ENCODE measurements around the gene DEFB121.
"Not testable (repeated sequence)": the region's sequence is repeated elsewhere in the genome, so short reads cannot be mapped to it uniquely, and the experiment has no call there.

The DEFB121 gene

GRCh38 chr20:31406115-31406514 lies at the start of gene DEFB121:
Gene DEFB121 (minus strand): TSS chr20:31406215. CDS start chr20:31406152, 63 bp downstream.
- no peak for DNase-seq
- no peaks in the 10 kb centered on the region for H3K4me1 Mint-ChIP-seq
- no peak for ATAC-seq
- H3K27me3 Mint-ChIP-seq: peaks cover 5% of the 10 kb centered on the region
- no peaks in the 10 kb centered on the region for H3K9me3 Mint-ChIP-seq
- no peak within 1 kb of the TSS for H3K4me3 Mint-ChIP-seq
- no peak within 1 kb of the TSS for H3K27ac Mint-ChIP-seq

DNA sequence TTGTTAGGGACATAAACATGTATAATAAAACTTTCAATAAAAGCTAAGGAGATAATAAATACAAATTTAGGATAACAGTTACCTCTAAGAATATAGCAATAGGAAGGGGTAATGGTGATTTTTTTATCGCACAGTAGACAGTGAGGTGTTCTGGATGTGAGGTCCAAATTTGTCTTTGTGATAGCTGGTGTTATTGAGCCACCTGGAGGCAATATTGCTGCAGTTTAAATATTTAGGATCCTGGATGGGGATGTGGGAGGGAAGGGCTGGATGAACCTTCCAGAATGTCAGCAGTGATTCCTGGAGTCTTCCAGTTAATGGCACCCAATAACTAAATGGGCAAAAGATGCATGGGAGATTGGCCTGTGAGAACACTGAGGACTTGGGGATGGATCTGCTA lies 48.3 kb upstream of the DEFB121 start:
- Mint-ChIP-seq H3K4me1 (no peaks in the 10 kb centered on the region), H3K27me3 (peaks cover 14% of the 10 kb centered on the region), H3K27ac (no peak overlapping the region), H3K9me3 (no peaks in the 10 kb centered on the region), H3K4me3 (no peak overlapping the region)
- DNase-seq: no peak
- no peak for ATAC-seq

DNA sequence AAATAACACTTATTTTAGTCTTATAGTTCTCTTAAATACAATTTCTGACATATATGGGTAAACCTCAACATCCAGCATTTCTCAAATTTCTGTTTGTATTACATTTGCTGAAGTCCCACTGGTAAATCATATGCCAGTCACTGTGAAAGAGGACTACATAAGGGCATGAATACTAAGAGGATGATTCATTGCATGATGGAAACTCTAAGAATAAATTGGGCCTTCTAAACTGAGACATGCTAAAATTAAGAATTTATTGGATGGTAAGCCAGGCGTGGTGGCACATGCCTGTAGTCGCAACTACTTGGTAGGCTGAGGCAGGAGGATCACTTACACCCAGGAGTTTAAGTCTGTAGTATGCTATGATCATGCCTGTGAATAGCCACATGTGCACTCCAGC lies 46.6 kb upstream of the DEFB121 start:
- DNase-seq: no peak
- ATAC-seq: no peak
- H3K9me3 Mint-ChIP-seq: no peaks in the 10 kb centered on the region
- H3K27ac Mint-ChIP-seq: no peak overlapping the region
- no peaks in the 10 kb centered on the region for H3K4me1 Mint-ChIP-seq
- no peak overlapping the region for H3K4me3 Mint-ChIP-seq
- peaks cover 8% of the 10 kb centered on the region for H3K27me3 Mint-ChIP-seq

DNA sequence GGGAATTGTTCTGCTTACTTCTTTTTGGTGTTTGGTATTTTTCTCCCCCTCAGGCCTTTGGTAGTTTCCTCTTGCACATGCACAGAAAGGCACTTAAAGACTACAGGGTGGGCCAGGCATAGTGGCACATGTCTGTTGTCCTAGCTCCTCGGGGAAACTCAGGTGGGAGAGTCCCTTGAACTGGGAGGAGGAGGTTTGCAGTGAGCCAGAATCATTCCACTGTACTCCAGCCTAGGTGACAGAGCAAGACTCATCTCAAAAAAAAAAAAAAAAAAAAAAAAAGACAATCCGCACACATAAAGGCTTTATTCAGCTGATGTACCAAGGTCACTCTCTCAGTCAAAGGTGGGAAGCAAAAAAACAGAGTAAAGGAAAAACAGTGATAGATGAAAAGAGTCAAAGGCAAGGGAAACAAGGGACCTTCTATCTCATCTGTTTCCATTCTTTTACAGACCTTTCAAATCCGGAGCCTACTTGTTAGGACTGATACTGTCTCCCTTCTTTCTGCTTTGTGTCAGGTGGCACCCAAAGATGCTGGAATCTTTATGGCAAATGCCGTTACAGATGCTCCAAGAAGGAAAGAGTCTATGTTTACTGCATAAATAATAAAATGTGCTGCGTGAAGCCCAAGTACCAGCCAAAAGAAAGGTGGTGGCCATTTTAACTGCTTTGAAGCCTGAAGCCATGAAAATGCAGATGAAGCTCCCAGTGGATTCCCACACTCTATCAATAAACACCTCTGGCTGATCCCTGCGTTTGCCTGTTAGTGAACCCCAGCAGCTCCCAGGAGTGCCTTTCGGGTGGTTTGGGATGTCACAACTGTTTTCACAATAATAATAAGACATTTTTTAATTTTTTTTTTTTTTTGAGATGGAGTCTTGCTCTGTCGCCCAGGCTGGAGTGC lies 43.7 kb upstream of the DEFB121 start:
- Mint-ChIP-seq H3K4me3 (no peak overlapping the region), H3K9me3 (no peaks in the 10 kb centered on the region)

GRCh38 chr20:31446084-31446819 lies 40.2 kb upstream of the DEFB121 start:
- no peak overlapping the region for H3K4me3 Mint-ChIP-seq
- DNase-seq (no peak), ATAC-seq (no peak)
- no peaks in the 10 kb centered on the region for H3K9me3 Mint-ChIP-seq
- no peak overlapping the region for H3K27ac Mint-ChIP-seq
- peaks cover 10% of the 10 kb centered on the region for H3K27me3 Mint-ChIP-seq
- no peaks in the 10 kb centered on the region for H3K4me1 Mint-ChIP-seq

More for the DNA sequence above, 43.7 kb upstream of the DEFB121 start:
- Mint-ChIP-seq H3K4me1 (no peaks in the 10 kb centered on the region), H3K27me3 (peaks cover 8% of the 10 kb centered on the region), H3K27ac (no peak overlapping the region)
- ATAC-seq (no peak), DNase-seq (no peak)

- Mint-ChIP-seq H3K27me3 (peaks cover 19% of the 10 kb centered on the region), H3K27ac (peak within 1 kb of the TSS in 1 of 2 donors; percentile 7), H3K4me1 (no peaks in the 10 kb centered on the region), H3K9me3 (no peaks in the 10 kb centered on the region), H3K4me3 (no peak within 1 kb of the TSS)
- DNase-seq (no peak), ATAC-seq (no peak)
These were observed 34.1 kb upstream of the DEFB121 start, which contains the start of gene DEFB123 for GRCh38 chr20:31440012-31440659. Gene DEFB123 (plus strand): TSS chr20:31440632. CDS start chr20:31440699, 67 bp downstream.

- H3K9me3 Mint-ChIP-seq: no peaks in the 10 kb centered on the region
- peaks cover 19% of the 10 kb centered on the region for H3K27me3 Mint-ChIP-seq
- DNase-seq (no peak), ATAC-seq (no peak)
- no peak overlapping the region for H3K4me3 Mint-ChIP-seq
- no peak overlapping the region for H3K27ac Mint-ChIP-seq
- no peaks in the 10 kb centered on the region for H3K4me1 Mint-ChIP-seq
These were observed 24.6 kb upstream of the DEFB121 start for GRCh38 chr20:31430568-31431115.

DNA sequence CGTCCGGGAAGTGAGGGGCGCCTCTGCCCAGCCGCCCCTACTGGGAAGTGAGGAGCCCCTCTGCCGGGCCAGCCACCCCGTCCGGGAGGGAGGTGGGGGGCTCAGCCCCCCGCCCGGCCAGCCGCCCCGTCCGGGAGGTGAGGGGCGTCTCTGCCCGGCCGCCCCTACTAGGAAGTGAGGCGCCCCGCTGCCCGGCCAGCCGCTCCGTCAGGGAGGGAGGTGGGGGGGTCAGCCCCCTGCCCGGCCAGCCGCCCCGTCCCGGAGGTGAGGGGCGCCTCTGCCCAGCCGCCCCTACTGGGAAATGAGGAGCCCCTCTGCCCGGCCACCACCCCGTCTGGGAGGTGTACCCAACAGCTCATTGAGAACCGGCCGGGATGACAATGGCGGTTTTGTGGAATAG lies 21.6 kb upstream of the DEFB121 start:
- not testable (repeated sequence) for H3K9me3 Mint-ChIP-seq, H3K4me1 Mint-ChIP-seq, H3K27ac Mint-ChIP-seq, DNase-seq, ATAC-seq, H3K4me3 Mint-ChIP-seq
- peaks cover 21% of the 10 kb centered on the region for H3K27me3 Mint-ChIP-seq

DNA sequence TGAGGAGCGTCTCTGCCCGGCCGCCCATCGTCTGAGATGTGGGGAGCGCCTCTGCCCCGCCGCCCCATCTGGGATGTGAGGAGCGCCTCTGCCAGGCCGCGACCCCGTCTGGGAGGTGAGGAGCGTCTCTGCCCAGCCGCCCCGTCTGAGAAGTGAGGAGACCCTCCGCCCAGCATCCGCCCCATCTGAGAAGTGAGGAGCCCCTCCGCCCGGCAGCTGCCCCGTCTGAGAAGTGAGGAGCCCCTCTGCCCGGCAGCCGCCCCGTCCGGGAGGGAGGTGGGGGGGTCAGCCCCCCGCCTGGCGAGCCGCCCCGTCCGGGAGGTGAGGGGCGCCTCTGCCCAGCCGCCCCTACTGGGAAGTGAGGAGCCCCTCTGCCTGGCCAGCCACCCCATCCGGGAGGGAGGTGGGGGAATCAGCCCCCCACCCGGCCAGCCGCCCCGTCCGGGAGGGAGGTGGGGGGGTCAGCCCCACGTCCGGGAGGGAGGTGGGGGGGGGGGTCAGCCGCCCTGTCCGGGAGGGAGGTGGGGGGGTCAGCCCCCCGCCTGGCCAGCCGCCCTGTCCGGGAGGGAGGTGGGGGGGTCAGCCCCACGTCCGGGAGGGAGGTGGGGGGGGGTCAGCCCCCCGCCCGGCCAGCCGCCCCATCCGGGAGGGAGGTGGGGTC lies 21.0 kb upstream of the DEFB121 start:
- H3K4me1 Mint-ChIP-seq, DNase-seq, H3K9me3 Mint-ChIP-seq, H3K27ac Mint-ChIP-seq, H3K4me3 Mint-ChIP-seq: not testable (repeated sequence)
- peak; percentile 74 for ATAC-seq
- peaks cover 18% of the 10 kb centered on the region for H3K27me3 Mint-ChIP-seq

- no peaks in the 10 kb centered on the region for H3K9me3 Mint-ChIP-seq
- DNase-seq (no peak), ATAC-seq (no peak)
- H3K4me3 Mint-ChIP-seq: no peak overlapping the region
- peaks cover 18% of the 10 kb centered on the region for H3K27me3 Mint-ChIP-seq
- H3K27ac Mint-ChIP-seq: no peak overlapping the region
- H3K4me1 Mint-ChIP-seq: no peaks in the 10 kb centered on the region
These were observed 19.8 kb upstream of the DEFB121 start for GRCh38 chr20:31425797-31426196.

DNA sequence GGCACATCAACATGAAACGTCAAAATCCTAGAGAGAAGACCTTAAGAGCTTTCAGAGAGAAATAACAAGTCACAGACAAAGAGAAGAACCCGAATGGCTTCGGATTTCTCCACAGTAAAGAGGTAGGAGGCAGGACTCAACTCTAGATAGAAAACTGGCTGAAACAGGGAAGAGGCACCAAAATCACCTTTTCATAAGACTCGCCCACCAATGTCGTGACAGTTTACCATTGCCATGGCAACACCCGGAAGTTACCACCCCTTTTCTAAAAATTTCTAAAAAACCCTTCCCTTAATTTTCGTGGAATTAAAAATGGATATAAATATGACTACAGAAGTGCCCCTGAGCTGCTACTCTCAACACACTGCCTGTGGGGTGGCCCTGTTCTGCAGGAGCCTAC lies 12.3 kb upstream of the DEFB121 start:
- no peak overlapping the region for H3K27ac Mint-ChIP-seq
- peaks cover 25% of the 10 kb centered on the region for H3K27me3 Mint-ChIP-seq
- no peak overlapping the region for H3K4me3 Mint-ChIP-seq
- DNase-seq (no peak), ATAC-seq (no peak)
- H3K4me1 Mint-ChIP-seq: no peaks in the 10 kb centered on the region
- H3K9me3 Mint-ChIP-seq: peaks cover 5 to 7% of the 10 kb centered on the region in 2 donors

GRCh38 chr20:31415653-31416052 lies 9.6 kb upstream of the DEFB121 start:
- Mint-ChIP-seq H3K9me3 (peaks cover 5 to 7% of the 10 kb centered on the region in 2 donors), H3K27ac (no peak overlapping the region), H3K27me3 (peaks cover 17% of the 10 kb centered on the region), H3K4me1 (no peaks in the 10 kb centered on the region), H3K4me3 (no peak overlapping the region)
- ATAC-seq (no peak), DNase-seq (no peak)

- DNase-seq (no peak), ATAC-seq (no peak)
- peaks cover 17% of the 10 kb centered on the region for H3K27me3 Mint-ChIP-seq
- H3K4me1 Mint-ChIP-seq: no peaks in the 10 kb centered on the region
- peaks cover 5 to 7% of the 10 kb centered on the region in 2 donors for H3K9me3 Mint-ChIP-seq
- no peak overlapping the region for H3K27ac Mint-ChIP-seq
- H3K4me3 Mint-ChIP-seq: no peak overlapping the region
These were observed 8.4 kb upstream of the DEFB121 start for GRCh38 chr20:31414381-31414780.

GRCh38 chr20:31410011-31410410 lies 4.0 kb upstream of the DEFB121 start:
- no peak overlapping the region for H3K4me3 Mint-ChIP-seq
- H3K9me3 Mint-ChIP-seq: no peaks in the 10 kb centered on the region
- no peak for DNase-seq
- H3K27me3 Mint-ChIP-seq: peaks cover 12% of the 10 kb centered on the region
- no peaks in the 10 kb centered on the region for H3K4me1 Mint-ChIP-seq
- ATAC-seq: no peak
- H3K27ac Mint-ChIP-seq: no peak overlapping the region

- ATAC-seq (no peak), DNase-seq (no peak)
- H3K4me3 Mint-ChIP-seq: no peak overlapping the region
- peaks cover 5% of the 10 kb centered on the region for H3K27me3 Mint-ChIP-seq
- no peaks in the 10 kb centered on the region for H3K9me3 Mint-ChIP-seq
- H3K27ac Mint-ChIP-seq: no peak overlapping the region
- no peaks in the 10 kb centered on the region for H3K4me1 Mint-ChIP-seq
These were observed 2.1 kb downstream of the DEFB121 start for GRCh38 chr20:31403886-31404285.

Data from stimulated activated naive CD8-positive, alpha-beta T cell treated with anti-CD3 and anti-CD28 coated beads, Interleukin-15, amount 100 ng/mL, for 72 hours (primary cell).